OCI-LY3 (cell line): Measurements from ENCODE around the gene SMYD3.

Experiments used
- EZH2phosphoT487 ChIP-seq: fragments of 200-600 bp; shearing (Covaris generic); IDR thresholded peaks from 2 replicates; pipeline ENCODE4 v1.6.1; 2018; ENCODE audit warnings: antibody characterized with exemption, mixed run types, low read depth
- TF ChIP-seq, protein P1 (sequence below): fragments of 200-600, 300-600 bp; sonication (generic); IDR thresholded peaks from 2 replicates; pipeline ENCODE4 v1.5.1; 2014; ENCODE audit warnings: antibody characterized with exemption, low read length, low read depth

DNA sequence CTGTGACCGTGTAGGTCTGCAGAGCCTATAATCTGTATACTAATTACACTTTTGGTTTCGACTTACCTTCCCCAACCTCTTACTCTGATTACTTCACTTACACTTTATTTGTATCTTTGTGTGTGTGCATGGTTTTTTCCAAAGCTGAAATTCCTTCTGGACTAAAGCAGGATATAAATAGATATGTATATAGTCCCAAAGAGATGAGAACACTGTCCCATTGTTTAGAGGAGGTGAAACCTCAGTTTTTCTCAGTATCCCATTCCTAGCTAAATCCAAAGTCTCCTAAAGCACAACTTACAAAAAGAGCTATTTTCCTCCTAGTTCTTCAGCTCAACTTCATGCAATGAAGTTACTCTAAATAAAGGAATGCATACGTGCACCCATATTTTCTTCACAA lies 442.2 kb downstream of the SMYD3 start:
- TF ChIP-seq, protein P1, sequence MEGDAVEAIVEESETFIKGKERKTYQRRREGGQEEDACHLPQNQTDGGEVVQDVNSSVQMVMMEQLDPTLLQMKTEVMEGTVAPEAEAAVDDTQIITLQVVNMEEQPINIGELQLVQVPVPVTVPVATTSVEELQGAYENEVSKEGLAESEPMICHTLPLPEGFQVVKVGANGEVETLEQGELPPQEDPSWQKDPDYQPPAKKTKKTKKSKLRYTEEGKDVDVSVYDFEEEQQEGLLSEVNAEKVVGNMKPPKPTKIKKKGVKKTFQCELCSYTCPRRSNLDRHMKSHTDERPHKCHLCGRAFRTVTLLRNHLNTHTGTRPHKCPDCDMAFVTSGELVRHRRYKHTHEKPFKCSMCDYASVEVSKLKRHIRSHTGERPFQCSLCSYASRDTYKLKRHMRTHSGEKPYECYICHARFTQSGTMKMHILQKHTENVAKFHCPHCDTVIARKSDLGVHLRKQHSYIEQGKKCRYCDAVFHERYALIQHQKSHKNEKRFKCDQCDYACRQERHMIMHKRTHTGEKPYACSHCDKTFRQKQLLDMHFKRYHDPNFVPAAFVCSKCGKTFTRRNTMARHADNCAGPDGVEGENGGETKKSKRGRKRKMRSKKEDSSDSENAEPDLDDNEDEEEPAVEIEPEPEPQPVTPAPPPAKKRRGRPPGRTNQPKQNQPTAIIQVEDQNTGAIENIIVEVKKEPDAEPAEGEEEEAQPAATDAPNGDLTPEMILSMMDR, result no peak
- no peak for TF ChIP-seq EZH2phosphoT487
